ENCODE data around the gene ZNF783. TPM values are rescaled to one million over a fixed set of nuclear protein-coding genes. Genes with fewer than 3 reads are reported as not detected.

ZNF783 gene
- polyA plus RNA-seq, 1 donor (not counting 4 experiments of a cell fraction or from before 2014, with no cell fraction given) = 4.2 TPM

- dilution Hi-C loops (cut with MboI; ENCODE audit: extremely low pct_ligation_motif_present, low sequenced_read_pairs) = no loop called here
These were observed 33.0 kb upstream of the ZNF783 start for GRCh38 chr7:149228831-149229471.

GRCh38 chr7:149229526-149229925, 32.5 kb upstream of the ZNF783 start:
- H3K27me3 ChIP-seq (ENCODE audit: control insufficient read depth, extremely low read depth, insufficient read depth, low read length) = no peaks in the 10 kb centered on the region
- no peak overlapping the region for H3K4me3 ChIP-seq (ENCODE audit: control insufficient read depth in 2 of 3, extremely low read depth in 1 of 3, insufficient read depth in 2 of 3, low read depth in 1 of 3, low read length in 3 of 3)
- no peak overlapping the region for H2AFZ ChIP-seq (ENCODE audit: control insufficient read depth, low read length)
- no peaks in the 10 kb centered on the region for H3K9me1 ChIP-seq (ENCODE audit: control insufficient read depth, extremely low read depth, insufficient read depth, low read length)
- H3K4me2 ChIP-seq (ENCODE audit: control insufficient read depth, extremely low read depth, insufficient read depth, low read depth, low read length) = no peak overlapping the region
- dilution Hi-C loops (cut with MboI; ENCODE audit: extremely low pct_ligation_motif_present, low sequenced_read_pairs) = no loop called here
- no peak for TF ChIP-seq EZH2 (IDR thresholded peaks at IDR 0.05; ENCODE audit: low read length)
- no peak for TF ChIP-seq CTCF (optimal IDR thresholded peaks at IDR 0.05 in 1 of 3, IDR thresholded peaks at IDR 0.05 in 1 of 3, conservative IDR thresholded peaks at IDR 0.05 in 1 of 3; ENCODE audit: extremely low read depth in 1 of 3, insufficient read depth in 2 of 3, low read length in 3 of 3)
- no peak for DNase-seq (ENCODE audit: low read depth, low spot score)
- H3K9ac ChIP-seq (ENCODE audit: control insufficient read depth, extremely low read depth, insufficient read depth, low read length) = no peak overlapping the region
- peaks cover 25% of the 10 kb centered on the region for H3K4me1 ChIP-seq (ENCODE audit: control insufficient read depth, extremely low read depth, insufficient read depth, low read length)
- peaks cover 6 to 8% of the 10 kb centered on the region in 2 experiments for H3K36me3 ChIP-seq (ENCODE audit: control insufficient read depth in 2 of 2, extremely low read depth in 1 of 2, insufficient read depth in 2 of 2, low read length in 2 of 2)
- no peaks in the 10 kb centered on the region for H3K79me2 ChIP-seq (ENCODE audit: control insufficient read depth, insufficient read depth, low read length)
- H4K20me1 ChIP-seq (ENCODE audit: control insufficient read depth, extremely low read depth, insufficient read depth, low read length) = no peaks in the 10 kb centered on the region
- FAIRE-seq = no peak
- H3K27ac ChIP-seq (ENCODE audit: control insufficient read depth, insufficient read depth, low read length) = no peak overlapping the region
- H3K9me3 ChIP-seq (ENCODE audit: control insufficient read depth, low read depth, low read length) = no peaks in the 10 kb centered on the region

More at GRCh38 chr7:149228831-149229471, 33.0 kb upstream of the ZNF783 start:
- no peak for TF ChIP-seq CTCF (optimal IDR thresholded peaks at IDR 0.05 in 1 of 3, IDR thresholded peaks at IDR 0.05 in 1 of 3, conservative IDR thresholded peaks at IDR 0.05 in 1 of 3; ENCODE audit: extremely low read depth in 1 of 3, insufficient read depth in 2 of 3, low read length in 3 of 3)
- TF ChIP-seq EZH2 (IDR thresholded peaks at IDR 0.05; ENCODE audit: low read length) = no peak
- Histone ChIP-seq H3K79me2 (ENCODE audit: control insufficient read depth, insufficient read depth, low read length) (no peaks in the 10 kb centered on the region), H3K27ac (ENCODE audit: control insufficient read depth, insufficient read depth, low read length) (no peak overlapping the region), H3K4me2 (ENCODE audit: control insufficient read depth, extremely low read depth, insufficient read depth, low read depth, low read length) (no peak overlapping the region), H3K4me1 (ENCODE audit: control insufficient read depth, extremely low read depth, insufficient read depth, low read length) (peaks cover 19% of the 10 kb centered on the region), H3K36me3 (ENCODE audit: control insufficient read depth in 2 of 2, extremely low read depth in 1 of 2, insufficient read depth in 2 of 2, low read length in 2 of 2) (peaks cover 6 to 8% of the 10 kb centered on the region in 2 experiments), H2AFZ (ENCODE audit: control insufficient read depth, low read length) (no peak overlapping the region), H3K9ac (ENCODE audit: control insufficient read depth, extremely low read depth, insufficient read depth, low read length) (no peak overlapping the region), H3K4me3 (ENCODE audit: control insufficient read depth in 2 of 3, extremely low read depth in 1 of 3, insufficient read depth in 2 of 3, low read depth in 1 of 3, low read length in 3 of 3) (no peak overlapping the region), H3K9me3 (ENCODE audit: control insufficient read depth, low read depth, low read length) (no peaks in the 10 kb centered on the region), H4K20me1 (ENCODE audit: control insufficient read depth, extremely low read depth, insufficient read depth, low read length) (no peaks in the 10 kb centered on the region), H3K27me3 (ENCODE audit: control insufficient read depth, extremely low read depth, insufficient read depth, low read length) (no peaks in the 10 kb centered on the region), H3K9me1 (ENCODE audit: control insufficient read depth, extremely low read depth, insufficient read depth, low read length) (no peaks in the 10 kb centered on the region)
- no peak for DNase-seq (ENCODE audit: low read depth, low spot score)
- FAIRE-seq = no peak
